GM12864 (cell line): ENCODE data around the gene S100A10.

Experiments
- DNase-seq: peaks from one replicate; pipeline ENCODE4 v3.0.0-alpha.2; 2011; ENCODE audit warnings: low read depth
- H3K4me3 ChIP-seq: 2 replicates; pipeline ENCODE4 v1.5.1; 2011; ENCODE audit warnings: mild to moderate bottlenecking, low read depth, low read length, control low read depth
- TF ChIP-seq, protein P1 (sequence below): IDR thresholded peaks from 2 replicates; pipeline ENCODE4 v1.5.1; 2011; ENCODE audit warnings: low read depth, mild to moderate bottlenecking, moderate library complexity, low read length, control low read depth, inconsistent platforms; ENCODE audit errors: missing control alignments

S100A10 gene

DNA sequence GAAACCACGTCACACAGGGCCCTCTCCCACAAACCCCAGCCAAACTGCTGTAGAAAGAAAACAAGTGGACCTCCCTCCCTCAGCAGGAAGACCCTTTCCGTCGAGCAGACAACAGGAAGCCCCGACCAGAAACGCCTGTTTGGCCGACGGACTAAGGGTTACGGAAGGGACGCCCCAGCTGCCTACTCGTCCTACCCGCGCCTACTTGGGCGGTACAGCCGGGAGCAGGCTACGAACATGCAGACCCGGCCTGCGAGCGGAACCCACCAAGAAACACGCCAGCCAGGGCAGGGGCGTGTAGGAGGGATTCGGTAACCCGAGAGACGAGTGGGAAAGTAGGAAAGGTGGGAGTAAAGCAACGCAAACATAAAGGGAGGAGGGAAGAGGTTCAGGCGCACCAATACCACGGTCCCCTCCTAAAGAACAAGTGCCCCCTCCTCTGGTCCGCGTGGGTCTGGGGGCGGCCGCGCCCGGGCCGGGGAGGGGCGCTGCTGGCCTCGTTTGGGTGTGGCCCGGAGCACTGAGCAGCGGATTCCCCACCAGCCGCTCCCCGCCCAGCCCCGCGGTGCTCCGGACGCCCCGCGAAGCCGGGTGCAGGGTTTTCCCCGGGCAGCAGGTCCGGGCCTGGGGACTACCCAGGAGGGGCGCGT lies 450 bp downstream of the S100A10 start:
- peak overlapping the region; percentile 33 for H3K4me3 ChIP-seq
- DNase-seq: no peak
- TF ChIP-seq, protein P1, sequence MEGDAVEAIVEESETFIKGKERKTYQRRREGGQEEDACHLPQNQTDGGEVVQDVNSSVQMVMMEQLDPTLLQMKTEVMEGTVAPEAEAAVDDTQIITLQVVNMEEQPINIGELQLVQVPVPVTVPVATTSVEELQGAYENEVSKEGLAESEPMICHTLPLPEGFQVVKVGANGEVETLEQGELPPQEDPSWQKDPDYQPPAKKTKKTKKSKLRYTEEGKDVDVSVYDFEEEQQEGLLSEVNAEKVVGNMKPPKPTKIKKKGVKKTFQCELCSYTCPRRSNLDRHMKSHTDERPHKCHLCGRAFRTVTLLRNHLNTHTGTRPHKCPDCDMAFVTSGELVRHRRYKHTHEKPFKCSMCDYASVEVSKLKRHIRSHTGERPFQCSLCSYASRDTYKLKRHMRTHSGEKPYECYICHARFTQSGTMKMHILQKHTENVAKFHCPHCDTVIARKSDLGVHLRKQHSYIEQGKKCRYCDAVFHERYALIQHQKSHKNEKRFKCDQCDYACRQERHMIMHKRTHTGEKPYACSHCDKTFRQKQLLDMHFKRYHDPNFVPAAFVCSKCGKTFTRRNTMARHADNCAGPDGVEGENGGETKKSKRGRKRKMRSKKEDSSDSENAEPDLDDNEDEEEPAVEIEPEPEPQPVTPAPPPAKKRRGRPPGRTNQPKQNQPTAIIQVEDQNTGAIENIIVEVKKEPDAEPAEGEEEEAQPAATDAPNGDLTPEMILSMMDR: no peak

DNA sequence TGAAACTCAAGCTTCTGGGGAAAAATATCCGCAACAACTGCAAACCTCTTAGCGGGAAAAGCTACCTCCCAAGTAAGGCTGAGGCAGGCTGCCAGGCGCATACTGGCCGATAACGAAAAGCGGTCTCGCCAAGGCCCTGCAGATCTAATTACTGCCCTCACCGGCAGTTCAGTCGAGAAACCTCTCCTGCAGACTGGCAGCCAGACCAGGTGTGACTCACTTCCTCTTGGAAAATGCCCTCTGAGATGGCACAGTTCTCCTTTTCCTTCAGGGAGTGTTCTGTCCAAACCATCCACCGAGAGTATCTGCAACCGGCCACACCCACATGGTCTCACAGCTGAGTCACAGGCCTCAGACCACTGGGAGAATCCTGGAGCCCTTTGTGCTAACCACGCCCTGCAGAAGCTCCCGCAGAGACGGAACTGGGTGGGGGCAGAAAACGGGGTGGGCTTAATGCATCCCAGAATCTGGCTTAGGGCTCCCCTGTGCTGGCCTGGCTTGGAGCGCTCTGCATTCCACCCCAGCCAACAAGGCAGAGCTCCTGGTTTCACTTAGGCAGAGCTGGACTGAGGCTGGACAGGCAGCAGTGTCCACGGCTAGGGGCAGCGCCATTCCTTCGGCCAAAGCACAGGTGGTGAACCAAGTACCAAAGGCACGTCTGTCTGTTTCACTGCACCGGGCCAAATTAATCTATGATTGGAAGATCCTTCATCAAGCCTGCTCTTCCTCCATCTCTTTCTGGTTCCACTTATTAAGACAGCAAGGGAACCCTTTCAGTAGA lies 1.2 kb downstream of the S100A10 start:
- TF ChIP-seq, protein P1: no peak
- DNase-seq: no peak

DNA sequence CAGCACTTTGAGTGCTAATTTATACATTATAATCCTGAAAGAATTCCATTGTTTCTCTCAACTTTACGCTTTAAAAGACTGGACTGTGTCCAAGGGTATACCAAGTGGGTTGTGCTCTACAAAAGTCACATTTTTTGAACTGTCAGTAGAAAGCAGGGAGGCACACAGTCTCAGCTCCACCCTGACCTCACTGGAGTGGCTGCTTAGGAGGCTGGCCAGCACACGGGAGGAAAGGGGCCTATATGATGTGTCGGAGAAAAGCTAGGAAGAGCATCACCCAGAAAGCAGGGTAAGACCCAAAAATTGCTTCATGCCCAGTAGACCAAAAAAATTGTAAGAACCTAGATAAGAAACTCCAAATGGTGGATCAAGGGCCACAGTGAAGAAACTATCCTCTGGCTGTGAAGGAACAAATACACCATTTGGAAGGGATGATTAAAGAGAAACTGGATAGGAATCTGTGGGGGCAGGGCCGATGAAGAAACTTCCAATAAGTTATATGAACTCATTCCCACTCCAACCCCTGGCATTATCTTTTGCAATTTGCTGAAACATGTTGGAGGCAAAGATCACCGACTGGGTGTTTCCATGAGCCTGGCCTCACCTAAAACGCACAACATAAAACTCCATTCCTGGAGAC lies 1.9 kb downstream of the S100A10 start:
- no peak overlapping the region for H3K4me3 ChIP-seq
- TF ChIP-seq, protein P1: no peak
- no peak for DNase-seq

More for the DNA sequence above, 1.2 kb downstream of the S100A10 start:
- no peak overlapping the region; the same call in 1 of the 2 replicates for H3K4me3 ChIP-seq

DNA sequence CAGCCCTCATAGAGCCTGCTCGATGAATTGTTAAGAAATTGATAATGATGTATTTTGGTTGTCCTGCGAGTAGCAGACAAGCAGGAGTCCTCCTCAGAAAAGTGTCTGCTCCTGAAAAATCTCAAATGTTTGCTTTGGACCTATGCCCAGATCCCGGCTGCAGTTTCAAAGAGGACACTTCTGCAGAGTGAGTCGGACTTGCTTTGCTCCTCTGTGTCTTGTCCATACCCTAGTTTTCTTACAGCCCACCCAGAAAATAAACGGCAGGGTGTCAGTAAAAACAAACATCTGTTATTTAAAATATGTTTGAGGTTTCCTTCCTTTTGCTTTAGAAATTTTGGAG lies 2.8 kb downstream of the S100A10 start:
- H3K4me3 ChIP-seq: no peak overlapping the region

DNA sequence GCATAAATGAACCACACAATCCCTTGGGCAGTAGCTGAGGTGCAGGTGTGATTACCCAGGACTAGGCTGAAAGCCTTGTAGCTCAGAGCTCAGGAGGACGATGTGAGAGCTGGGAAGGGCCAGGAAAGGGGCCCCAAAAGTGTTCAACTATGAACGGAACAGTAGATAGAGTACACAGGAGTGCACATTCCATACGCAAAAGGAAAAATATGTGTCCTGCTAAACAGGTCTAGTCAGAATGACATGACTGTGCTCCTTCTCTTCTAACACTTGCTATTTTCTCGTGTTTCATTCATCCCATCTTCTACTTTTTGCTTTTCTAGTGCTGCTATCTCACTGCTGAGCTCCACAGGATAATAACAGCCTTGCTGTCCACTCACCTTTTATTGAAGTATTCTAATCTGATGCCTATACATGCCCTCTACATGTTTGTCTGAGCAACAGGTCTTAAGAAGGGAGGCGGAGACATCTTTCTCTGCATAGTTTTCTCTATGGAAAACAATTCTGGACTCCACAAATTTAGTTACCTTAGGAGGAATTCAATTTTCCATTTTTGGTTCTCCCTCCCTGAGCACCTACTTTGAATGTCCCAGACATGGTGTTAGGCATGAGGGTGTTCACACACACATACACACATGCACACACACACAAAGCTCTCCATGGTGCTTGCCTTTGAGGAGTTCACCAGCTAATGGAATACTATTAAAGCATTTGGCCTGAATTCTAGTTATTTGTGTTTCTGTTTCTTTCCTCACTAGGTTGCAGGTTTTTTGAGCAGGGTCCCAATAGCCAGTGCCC lies 3.4 kb downstream of the S100A10 start:
- no peak for DNase-seq
- TF ChIP-seq, protein P1: no peak
- no peak overlapping the region for H3K4me3 ChIP-seq

More for the DNA sequence above, 2.8 kb downstream of the S100A10 start:
- DNase-seq: no peak
- TF ChIP-seq, protein P1: no peak

DNA sequence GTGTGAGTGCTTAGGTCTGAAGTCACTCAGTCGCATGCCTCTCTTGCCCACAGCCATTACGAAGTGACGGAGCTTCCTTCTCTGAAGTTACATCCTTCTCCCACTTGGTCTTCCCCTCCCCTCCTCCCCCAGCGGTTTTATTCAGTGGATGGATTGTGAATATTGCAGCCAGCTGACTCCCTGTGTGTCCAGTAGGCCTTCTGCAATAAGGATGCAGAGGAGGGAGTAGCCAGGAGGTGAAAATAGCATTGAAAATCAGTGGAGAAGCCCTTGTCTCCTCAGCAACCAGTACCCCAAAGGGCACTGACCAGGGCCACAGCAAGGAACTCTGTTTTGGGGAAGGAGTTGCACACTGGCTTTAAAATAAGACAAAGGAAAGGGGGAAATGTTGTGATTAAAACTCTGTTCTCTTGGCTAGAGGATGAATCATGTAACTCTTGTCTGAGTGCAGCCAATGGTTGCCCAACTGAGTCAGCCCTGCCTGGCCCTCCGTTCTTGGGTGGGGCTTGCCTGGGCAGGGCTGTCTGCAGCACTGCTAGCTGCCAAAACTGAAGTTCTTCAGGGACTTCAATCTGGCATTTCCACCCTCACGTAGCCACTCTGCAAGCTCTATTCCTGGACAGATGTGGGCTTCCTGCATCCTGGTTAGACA lies 4.3 kb downstream of the S100A10 start:
- DNase-seq: no peak
- TF ChIP-seq, protein P1: no peak
- no peak overlapping the region for H3K4me3 ChIP-seq
